Liver (tissue), 9 donors: ENCODE measurements around the gene TTC22. TPM values are rescaled to one million over a fixed set of nuclear protein-coding genes. Genes with fewer than 3 reads are reported as not detected.

Source experiments
- DNase-seq: peaks from one replicate; pipeline ENCODE4 v3.0.0-alpha.2; 2017; ENCODE audit warnings: low spot score
- H3K27ac ChIP-seq, 2 donors: one replicate each; pipeline ENCODE4 v1.7.0; 2013; ENCODE audit warnings: inconsistent platforms in 2 of 2, low read length in 2 of 2, control low read depth in 1 of 2, low read depth in 1 of 2, mild to moderate bottlenecking in 1 of 2
- H3K27me3 ChIP-seq, 4 donors: one replicate each; pipeline versions ENCODE4 v1.6.1 to v1.7.0; 2013; ENCODE audit warnings: low read length in 3 of 4, inconsistent platforms in 1 of 4, mild to moderate bottlenecking in 1 of 4, moderate library complexity in 1 of 4; ENCODE audit not compliant: control insufficient read depth in 4 of 4, insufficient read depth in 4 of 4
- H3K36me3 ChIP-seq, 4 donors: one replicate each; pipeline versions ENCODE4 v1.6.1 to v1.7.0; 2013; ENCODE audit warnings: low read length in 3 of 4, mild to moderate bottlenecking in 3 of 4, low read depth in 1 of 4, moderate library complexity in 1 of 4; ENCODE audit not compliant: control insufficient read depth in 4 of 4, insufficient read depth in 3 of 4
- H3K4me1 ChIP-seq, 4 donors: one replicate each; pipeline versions ENCODE4 v1.6.1 to v1.7.0; 2013; ENCODE audit warnings: low read length in 3 of 4, mild to moderate bottlenecking in 3 of 4, moderate library complexity in 1 of 4; ENCODE audit not compliant: control insufficient read depth in 4 of 4, insufficient read depth in 4 of 4
- H3K4me3 ChIP-seq, 3 donors: one replicate each; pipeline versions ENCODE4 v1.6.1 to v1.7.0; 2013; ENCODE audit warnings: low read length in 3 of 3, control low read depth in 1 of 3, low read depth in 1 of 3, mild to moderate bottlenecking in 1 of 3
- H3K9ac ChIP-seq, 2 donors: one replicate each; pipeline ENCODE4 v1.7.0; 2013; ENCODE audit warnings: low read length in 2 of 2, mild to moderate bottlenecking in 2 of 2, moderate library complexity in 2 of 2, control low read depth in 1 of 2, low read depth in 1 of 2
- H3K9me3 ChIP-seq, 4 donors: one replicate each; pipeline versions ENCODE4 v1.6.1 to v1.7.0; 2013; ENCODE audit warnings: low read length in 3 of 4; ENCODE audit not compliant: control insufficient read depth in 4 of 4
- ATF3 ChIP-seq: IDR thresholded peaks from 2 replicates; pipeline ENCODE4 v1.6.1; 2016; ENCODE audit warnings: antibody characterized with exemption
- CTCF ChIP-seq: fragments of 150-350 bp; IDR thresholded peaks from 2 replicates; pipeline ENCODE4 v1.5.1; 2017; ENCODE audit warnings: improper control_type of control experiment, low read depth, low read length; ENCODE audit not compliant: missing input control
- EGR1 ChIP-seq, 2 donors: IDR thresholded peaks; 2 replicates each; pipeline ENCODE4 v1.6.1; 2016 to 2018; ENCODE audit warnings: antibody characterized with exemption in 2 of 2, low read depth in 2 of 2
- FOXA1 ChIP-seq: IDR thresholded peaks from 2 replicates; pipeline ENCODE4 v1.6.1; 2016; ENCODE audit warnings: antibody characterized with exemption
- FOXA2 ChIP-seq: IDR thresholded peaks from 2 replicates; pipeline ENCODE4 v1.6.1; 2016; ENCODE audit warnings: antibody characterized with exemption
- GABPA ChIP-seq, 2 donors: IDR thresholded peaks in 1 of 2; conservative IDR thresholded peaks in 1 of 2; 2 replicates each; pipeline ENCODE4 v1.6.1; 2016; ENCODE audit warnings: antibody characterized with exemption in 2 of 2, mild to moderate bottlenecking in 1 of 2, moderate library complexity in 1 of 2
- HNF4A ChIP-seq, 2 donors: conservative IDR thresholded peaks; 2 replicates each; pipeline ENCODE4 v1.6.1; 2016; ENCODE audit warnings: antibody characterized with exemption in 2 of 2, mild to moderate bottlenecking in 2 of 2
- HNF4G ChIP-seq: IDR thresholded peaks from 2 replicates; pipeline ENCODE4 v1.6.1; 2016; ENCODE audit warnings: antibody characterized with exemption
- JUND ChIP-seq, 2 donors: IDR thresholded peaks; 2 replicates each; pipeline ENCODE4 v1.6.1; 2016; ENCODE audit warnings: antibody characterized with exemption in 2 of 2
- MAX ChIP-seq: IDR thresholded peaks from 2 replicates; pipeline ENCODE4 v1.6.1; 2016; ENCODE audit warnings: antibody characterized with exemption
- NR2F2 ChIP-seq: IDR thresholded peaks from 2 replicates; pipeline ENCODE4 v1.6.1; 2016; ENCODE audit warnings: antibody characterized with exemption
- RAD21 ChIP-seq, 2 donors: IDR thresholded peaks; 2 replicates each; pipeline ENCODE4 v1.6.1; 2016; ENCODE audit warnings: antibody characterized with exemption in 2 of 2, mild to moderate bottlenecking in 2 of 2
- REST ChIP-seq: IDR thresholded peaks from 2 replicates; pipeline ENCODE4 v1.6.1; 2016; ENCODE audit warnings: antibody characterized with exemption, mild to moderate bottlenecking
- RXRA ChIP-seq, 2 donors: IDR thresholded peaks; 2 replicates each; pipeline ENCODE4 v1.6.1; 2017 to 2018; ENCODE audit warnings: antibody characterized with exemption in 2 of 2, mild to moderate bottlenecking in 1 of 2
- SP1 ChIP-seq: IDR thresholded peaks from 2 replicates; pipeline ENCODE4 v1.6.1; 2018; ENCODE audit warnings: antibody characterized with exemption, mild to moderate bottlenecking
- TAF1 ChIP-seq: conservative IDR thresholded peaks from 2 replicates; pipeline ENCODE4 v1.6.1; 2016; ENCODE audit warnings: antibody characterized with exemption, mild to moderate bottlenecking
- YY1 ChIP-seq: IDR thresholded peaks from 2 replicates; pipeline ENCODE4 v1.6.1; 2016; ENCODE audit warnings: antibody characterized with exemption, mild to moderate bottlenecking
- ZBTB33 ChIP-seq: IDR thresholded peaks from 2 replicates; pipeline ENCODE4 v1.6.1; 2016; ENCODE audit warnings: antibody characterized with exemption
- WGBS: extraction: QIAGEN DNeasy Blood & Tissue Kit; methylation state at CpG from one replicate; pipeline ENCODE4 v1.1.7; 2013; 5-methylcytosine and 5-hydroxymethylcytosine counted together
- polyA plus RNA-seq, 2 donors: library from polyadenylated mRNA; stranded (reverse) in 1 of 2; unstranded in 1 of 2; fragments of 200-250 nt in 1 of 2; fragments of >200 nt in 1 of 2; fragmentation: Nextera tagmentation in 1 of 2; extraction: Ambion mirVana in 1 of 2; gene quantifications; one replicate each; pipeline versions ENCODE4 v1.2.1 to v1.2.3, GENCODE V29; 2013 to 2015
- total RNA-seq, 2 donors: library from RNA; depleted of rRNA; stranded (reverse); fragments of >200 nt; gene quantifications; one replicate each; pipeline ENCODE4 v1.2.3, GENCODE V29; 2014
- donor health status: healthy.
- donor health status: healthy.
- donor health status: healthy.
- donor health status: healthy.
- donor health status: healthy.

The TTC22 gene
- total and polyA plus RNA-seq, 4 donors: 0.96 to 3.5 (median 2.3) TPM

GRCh38 chr1:54764133-54764921 is 36.8 kb downstream of the TTC22 start, which contains the start of gene PARS2 (continued):
- no peak for TF ChIP-seq HNF4G
- peak; percentile 70 to 76 for TF ChIP-seq EGR1 (IDR thresholded peaks at IDR 0.05; ENCODE audit: low read depth in 2 of 2)
- peak; percentile 15 to 37 for TF ChIP-seq JUND (IDR thresholded peaks at IDR 0.05)
- peak; percentile 19 to 27 for TF ChIP-seq RXRA (IDR thresholded peaks at IDR 0.05)
- no peak for TF ChIP-seq TAF1

- peaks cover 0 to 15% (median 9%) of the 10 kb centered on the region in 4 donors for H3K4me1 ChIP-seq
- TF ChIP-seq RXRA (IDR thresholded peaks at IDR 0.05): no peak
- TF ChIP-seq ATF3: no peak
- TF ChIP-seq NR2F2: no peak
- no peak for TF ChIP-seq ZBTB33
- no peak for TF ChIP-seq REST
- TF ChIP-seq FOXA1: no peak
- TF ChIP-seq YY1: no peak
- TF ChIP-seq GABPA (IDR thresholded peaks at IDR 0.05 in 1 of 2, conservative IDR thresholded peaks at IDR 0.05 in 1 of 2): no peak
- TF ChIP-seq FOXA2: no peak
- no peak for TF ChIP-seq CTCF
- no peak for TF ChIP-seq EGR1 (IDR thresholded peaks at IDR 0.05; ENCODE audit: low read depth in 2 of 2)
- no peak for TF ChIP-seq SP1
- no peak for TF ChIP-seq MAX
- TF ChIP-seq JUND (IDR thresholded peaks at IDR 0.05): no peak
- no peak for TF ChIP-seq TAF1
- TF ChIP-seq RAD21 (IDR thresholded peaks at IDR 0.05): no peak
- TF ChIP-seq HNF4G: no peak
- no peak for TF ChIP-seq HNF4A (conservative IDR thresholded peaks at IDR 0.05)
- H3K4me3 ChIP-seq: peak overlapping the region; percentile 67 to 83 (median 75)
- WGBS: 4% methylated on average over 11 of the region's 11 CpGs
- H3K36me3 ChIP-seq: peaks cover 0 to 2% (median 0%) of the 10 kb centered on the region in 4 donors
- DNase-seq: no peak
- H3K27ac ChIP-seq: no peak overlapping the region
- H3K27me3 ChIP-seq: no peaks in the 10 kb centered on the region
- H3K9me3 ChIP-seq: no peaks in the 10 kb centered on the region
- H3K9ac ChIP-seq: peak overlapping the region; percentile 9 to 82
These were observed 37.3 kb downstream of the TTC22 start for GRCh38 chr1:54763816-54764132.
